GM12892 (cell line): Measurements from ENCODE around the gene RBBP7.

Experiments used
- DNase-seq: peaks from one replicate; pipeline ENCODE4 v3.0.0; 2011; ENCODE audit not compliant: insufficient read length
- FAIRE-seq: peaks from 2 replicates; lab custom pipeline; 2011; peaks lifted over from hg19 to GRCh38; lab: Jason Lieb, UNC
- POLR2A ChIP-seq: IDR thresholded peaks from 2 replicates; pipeline ENCODE4 v1.6.1; 2011; ENCODE audit warnings: low read depth, low read length, control low read depth
- POLR2AphosphoS5 ChIP-seq: IDR thresholded peaks from 2 replicates; pipeline ENCODE4 v1.6.1; 2011; ENCODE audit warnings: low read depth, low read length, control low read depth
- TAF1 ChIP-seq: IDR thresholded peaks from 2 replicates; pipeline ENCODE4 v1.6.1; 2011; ENCODE audit warnings: low read depth, mild to moderate bottlenecking, control low read depth, low read length, borderline replicate concordance

Gene RBBP7

GRCh38 chrX:16855363-16856075, 14.6 kb downstream of the RBBP7 start:
- FAIRE-seq: no peak
- no peak for DNase-seq
- no peak for TF ChIP-seq TAF1
- TF ChIP-seq POLR2A: no peak
- TF ChIP-seq POLR2AphosphoS5: no peak

GRCh38 chrX:16853537-16853936, 16.6 kb downstream of the RBBP7 start:
- FAIRE-seq (no peak), DNase-seq (no peak)
- no peak for TF ChIP-seq POLR2A
- no peak for TF ChIP-seq POLR2AphosphoS5
- no peak for TF ChIP-seq TAF1

- peak; percentile 40 for FAIRE-seq
- DNase-seq: no peak
- TF ChIP-seq POLR2AphosphoS5 (no peak), TAF1 (no peak), POLR2A (no peak)
Observed at GRCh38 chrX:16852617-16853179, 17.5 kb downstream of the RBBP7 start.

- DNase-seq: no peak
- FAIRE-seq: no peak
- TF ChIP-seq TAF1 (no peak), POLR2A (no peak), POLR2AphosphoS5 (no peak)
Observed at GRCh38 chrX:16851827-16852226, 18.3 kb downstream of the RBBP7 start.

GRCh38 chrX:16851421-16851820, 18.7 kb downstream of the RBBP7 start:
- TF ChIP-seq POLR2AphosphoS5 (no peak), POLR2A (no peak), TAF1 (no peak)
- no peak for FAIRE-seq
- DNase-seq: no peak

- TF ChIP-seq POLR2A (no peak), TAF1 (no peak), POLR2AphosphoS5 (no peak)
- no peak for DNase-seq
- FAIRE-seq: no peak
Observed at GRCh38 chrX:16848541-16848940, 21.6 kb downstream of the RBBP7 start.

GRCh38 chrX:16845686-16846085, 24.5 kb downstream of the RBBP7 start:
- DNase-seq (no peak), FAIRE-seq (no peak)
- TF ChIP-seq POLR2AphosphoS5 (no peak), TAF1 (no peak), POLR2A (no peak)

- DNase-seq: no peak
- peak; percentile 9 for FAIRE-seq
Observed at GRCh38 chrX:16843208-16843909, 26.8 kb downstream of the RBBP7 start.

GRCh38 chrX:16842684-16843083, 27.5 kb downstream of the RBBP7 start:
- FAIRE-seq (no peak), DNase-seq (no peak)
- no peak for TF ChIP-seq POLR2A
- no peak for TF ChIP-seq POLR2AphosphoS5
- no peak for TF ChIP-seq TAF1

More at GRCh38 chrX:16843208-16843909, 26.8 kb downstream of the RBBP7 start:
- TF ChIP-seq POLR2AphosphoS5 (no peak), POLR2A (no peak), TAF1 (no peak)

- FAIRE-seq (no peak), DNase-seq (no peak)
- TF ChIP-seq POLR2A (no peak), TAF1 (no peak), POLR2AphosphoS5 (no peak)
Observed at GRCh38 chrX:16839852-16840460, 30.2 kb downstream of the RBBP7 start.

- FAIRE-seq (no peak), DNase-seq (no peak)
- no peak for TF ChIP-seq TAF1
Observed at GRCh38 chrX:16839219-16839851, 30.8 kb downstream of the RBBP7 start.
